PFSK-1 (cell line): ENCODE data around the gene KCNQ1.

Experiments
- POLR2AphosphoS5 ChIP-seq: IDR thresholded peaks from 2 replicates; pipeline ENCODE4 v1.6.1; 2012; ENCODE audit warnings: low read depth, mild to moderate bottlenecking, control low read depth, low read length, moderate library complexity
- TAF1 ChIP-seq: IDR thresholded peaks from 2 replicates; pipeline ENCODE4 v1.6.1; 2012; ENCODE audit warnings: low read length, control low read depth, borderline replicate concordance; ENCODE audit not compliant: insufficient read depth
- TF ChIP-seq, protein P1 (sequence below), 2 experiments: IDR thresholded peaks; 2 replicates each; pipeline versions ENCODE4 v1.6.1 to v1.8.0; 2011 to 2012; ENCODE audit warnings: low read depth in 2 of 2, low read length in 2 of 2, control low read depth in 1 of 2, inconsistent platforms in 1 of 2, mild to moderate bottlenecking in 1 of 2, moderate library complexity in 1 of 2; ENCODE audit not compliant: insufficient read depth in 1 of 2

GRCh38 chr11:2738551-2739431 lies 294.0 kb downstream of the KCNQ1 start:
- TF ChIP-seq TAF1 (no peak), POLR2AphosphoS5 (no peak)
- TF ChIP-seq, protein P1, sequence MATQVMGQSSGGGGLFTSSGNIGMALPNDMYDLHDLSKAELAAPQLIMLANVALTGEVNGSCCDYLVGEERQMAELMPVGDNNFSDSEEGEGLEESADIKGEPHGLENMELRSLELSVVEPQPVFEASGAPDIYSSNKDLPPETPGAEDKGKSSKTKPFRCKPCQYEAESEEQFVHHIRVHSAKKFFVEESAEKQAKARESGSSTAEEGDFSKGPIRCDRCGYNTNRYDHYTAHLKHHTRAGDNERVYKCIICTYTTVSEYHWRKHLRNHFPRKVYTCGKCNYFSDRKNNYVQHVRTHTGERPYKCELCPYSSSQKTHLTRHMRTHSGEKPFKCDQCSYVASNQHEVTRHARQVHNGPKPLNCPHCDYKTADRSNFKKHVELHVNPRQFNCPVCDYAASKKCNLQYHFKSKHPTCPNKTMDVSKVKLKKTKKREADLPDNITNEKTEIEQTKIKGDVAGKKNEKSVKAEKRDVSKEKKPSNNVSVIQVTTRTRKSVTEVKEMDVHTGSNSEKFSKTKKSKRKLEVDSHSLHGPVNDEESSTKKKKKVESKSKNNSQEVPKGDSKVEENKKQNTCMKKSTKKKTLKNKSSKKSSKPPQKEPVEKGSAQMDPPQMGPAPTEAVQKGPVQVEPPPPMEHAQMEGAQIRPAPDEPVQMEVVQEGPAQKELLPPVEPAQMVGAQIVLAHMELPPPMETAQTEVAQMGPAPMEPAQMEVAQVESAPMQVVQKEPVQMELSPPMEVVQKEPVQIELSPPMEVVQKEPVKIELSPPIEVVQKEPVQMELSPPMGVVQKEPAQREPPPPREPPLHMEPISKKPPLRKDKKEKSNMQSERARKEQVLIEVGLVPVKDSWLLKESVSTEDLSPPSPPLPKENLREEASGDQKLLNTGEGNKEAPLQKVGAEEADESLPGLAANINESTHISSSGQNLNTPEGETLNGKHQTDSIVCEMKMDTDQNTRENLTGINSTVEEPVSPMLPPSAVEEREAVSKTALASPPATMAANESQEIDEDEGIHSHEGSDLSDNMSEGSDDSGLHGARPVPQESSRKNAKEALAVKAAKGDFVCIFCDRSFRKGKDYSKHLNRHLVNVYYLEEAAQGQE (IDR thresholded peaks at IDR 0.05; ENCODE audit: insufficient read depth in 1 of 2, low read depth in 2 of 2, low read length in 2 of 2), result no peak
